Ascending aorta (tissue), 2 donors: ENCODE data around the gene SMC6. TPM values are rescaled to one million over a fixed set of nuclear protein-coding genes. Genes with fewer than 3 reads are reported as not detected.

Source experiments
- DNase-seq, 2 donors: peaks; one replicate each; pipeline ENCODE4 v3.0.0-alpha.2; 2019; ENCODE audit warnings: low spot score in 2 of 2
- H3K27ac ChIP-seq, 2 donors: fragments of 200-600 bp; sonication (generic); one replicate each; pipeline ENCODE4 v1.5.1; 2016 to 2017; ENCODE audit warnings: mild to moderate bottlenecking in 1 of 2
- H3K27me3 ChIP-seq: fragments of 200-600 bp; sonication (generic); one replicate; pipeline ENCODE4 v1.5.1; 2017
- H3K36me3 ChIP-seq, 2 donors: fragments of 200-600 bp; sonication (generic); one replicate each; pipeline ENCODE4 v1.5.1; 2016
- H3K4me1 ChIP-seq, 2 donors: fragments of 200-600 bp; sonication (generic); one replicate each; pipeline ENCODE4 v1.5.1; 2016 to 2017; ENCODE audit warnings: mild to moderate bottlenecking in 1 of 2
- H3K4me3 ChIP-seq, 2 donors: fragments of 200-600 bp; sonication (generic); one replicate each; pipeline ENCODE4 v1.5.1; 2016 to 2017; ENCODE audit warnings: mild to moderate bottlenecking in 1 of 2
- H3K9me3 ChIP-seq, 2 donors: fragments of 200-600 bp; sonication (generic); one replicate each; pipeline ENCODE4 v1.5.1; 2016
- CTCF ChIP-seq, 3 experiments: fragments of 200-600 bp in 2 of 3; fragments of 450-650 bp in 1 of 3; sonication (generic) in 2 of 3; IDR thresholded peaks; one replicate each; pipeline ENCODE4 v1.5.1; 2016 to 2019; ENCODE audit warnings: antibody characterized with exemption in 3 of 3, mild to moderate bottlenecking in 1 of 3, moderate library complexity in 1 of 3
- intact Hi-C: fragments of 100-400 bp; cut with DNase I; formaldehyde crosslinking; loops from one replicate; pipeline ENCODE4 v1.15.1; 2023
- total RNA-seq: library from RNA; depleted of rRNA; stranded (reverse); fragments of >200 nt; gene quantifications from one replicate; pipeline ENCODE4 v1.1.0, GENCODE V29; 2016

SMC6 gene
- total RNA-seq, 1 donor from 2014 or later, result 6.2 TPM

- H3K27ac ChIP-seq, result no peak overlapping the region
- no peak for TF ChIP-seq CTCF (IDR thresholded peaks at IDR 0.05)
- intact Hi-C loops, result no loop called here
- no peaks in the 10 kb centered on the region for H3K27me3 ChIP-seq
- H3K4me3 ChIP-seq, result no peak overlapping the region
- DNase-seq, result no peak
- H3K36me3 ChIP-seq, result peaks cover 21 to 54% of the 10 kb centered on the region in 2 donors
- H3K4me1 ChIP-seq, result no peaks in the 10 kb centered on the region
- no peaks in the 10 kb centered on the region for H3K9me3 ChIP-seq
Measured at GRCh38 chr2:17709897-17710296, 43.7 kb downstream of the SMC6 start.

GRCh38 chr2:17708501-17708900, 45.1 kb downstream of the SMC6 start:
- Histone ChIP-seq H3K36me3 (peaks cover 20 to 49% of the 10 kb centered on the region in 2 donors), H3K9me3 (no peaks in the 10 kb centered on the region), H3K4me3 (no peak overlapping the region), H3K27ac (no peak overlapping the region), H3K27me3 (no peaks in the 10 kb centered on the region), H3K4me1 (no peaks in the 10 kb centered on the region)
- intact Hi-C loops, result no loop called here
- DNase-seq, result no peak
- no peak for TF ChIP-seq CTCF (IDR thresholded peaks at IDR 0.05)

- peaks cover 24 to 51% of the 10 kb centered on the region in 2 donors for H3K36me3 ChIP-seq
- intact Hi-C loops, result no loop called here
- TF ChIP-seq CTCF (IDR thresholded peaks at IDR 0.05), result no peak
Measured at GRCh38 chr2:17706845-17707244, 46.8 kb downstream of the SMC6 start.

GRCh38 chr2:17690776-17691175, 62.8 kb downstream of the SMC6 start:
- intact Hi-C loops, result no loop called here
- no peak for TF ChIP-seq CTCF (IDR thresholded peaks at IDR 0.05)
- Histone ChIP-seq H3K4me3 (no peak overlapping the region), H3K27me3 (no peaks in the 10 kb centered on the region), H3K4me1 (no peaks in the 10 kb centered on the region), H3K27ac (no peak overlapping the region), H3K9me3 (no peaks in the 10 kb centered on the region), H3K36me3 (peaks cover 5 to 48% of the 10 kb centered on the region in 2 donors)
- no peak for DNase-seq

More at GRCh38 chr2:17706845-17707244, 46.8 kb downstream of the SMC6 start:
- Histone ChIP-seq H3K27me3 (no peaks in the 10 kb centered on the region), H3K27ac (no peak overlapping the region), H3K4me1 (no peaks in the 10 kb centered on the region), H3K4me3 (no peak overlapping the region), H3K9me3 (no peaks in the 10 kb centered on the region)
- no peak for DNase-seq

- peaks cover 4 to 41% of the 10 kb centered on the region in 2 donors for H3K36me3 ChIP-seq
Measured at GRCh38 chr2:17689010-17689409, 64.6 kb downstream of the SMC6 start.

More at GRCh38 chr2:17689010-17689409, 64.6 kb downstream of the SMC6 start:
- DNase-seq, result no peak
- H3K4me1 ChIP-seq, result no peaks in the 10 kb centered on the region
- intact Hi-C loops, result no loop called here
- H3K9me3 ChIP-seq, result no peaks in the 10 kb centered on the region
- no peak overlapping the region for H3K27ac ChIP-seq
- no peak for TF ChIP-seq CTCF (IDR thresholded peaks at IDR 0.05)
- no peak overlapping the region for H3K4me3 ChIP-seq
- no peaks in the 10 kb centered on the region for H3K27me3 ChIP-seq
